ENCODE results near the gene DSTYK.

Gene DSTYK

GRCh38 chr1:205224736-205225135 lies 13.2 kb upstream of the DSTYK start:
- no peaks in the 10 kb centered on the region for H3K36me3 ChIP-seq (ENCODE audit: insufficient read depth, low read length)
- H2AFZ ChIP-seq (ENCODE audit: low read length): no peak overlapping the region

DNA sequence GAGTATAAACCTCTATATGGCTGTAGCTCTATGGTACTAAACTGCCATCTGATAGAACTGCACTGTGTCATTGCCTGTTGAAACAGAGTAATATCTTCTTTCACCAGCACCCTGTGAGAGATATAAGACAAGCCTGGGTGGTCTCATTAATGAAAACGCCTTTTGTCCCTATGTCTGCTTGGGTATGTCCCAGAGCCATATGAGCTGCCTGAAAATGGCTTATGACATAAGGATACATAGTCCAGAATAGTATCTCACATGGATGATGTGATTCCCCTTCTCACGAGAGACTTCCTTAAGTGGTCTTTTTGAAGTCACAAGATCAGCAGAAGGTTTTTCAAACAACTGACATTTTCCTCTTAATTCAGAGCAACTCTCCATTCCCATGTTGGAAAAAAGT lies 8.9 kb upstream of the DSTYK start:
- H3K9me3 ChIP-seq (ENCODE audit: insufficient read depth, low read depth, low read length): no peaks in the 10 kb centered on the region
- no peaks in the 10 kb centered on the region for H3K27me3 ChIP-seq (ENCODE audit: insufficient read depth, low read length, poor library complexity, severe bottlenecking)
- no peaks in the 10 kb centered on the region for H3K36me3 ChIP-seq (ENCODE audit: insufficient read depth, low read length)
- no peak overlapping the region for H3K4me3 ChIP-seq (ENCODE audit: low read length, poor library complexity, severe bottlenecking)
- no peaks in the 10 kb centered on the region for H3K9me2 ChIP-seq (replicated peaks; ENCODE audit: low read depth, low read length)
- no peaks in the 10 kb centered on the region for H3K79me2 ChIP-seq (ENCODE audit: insufficient read depth, low read length)
- no peaks in the 10 kb centered on the region for H3F3A ChIP-seq (ENCODE audit: low read depth)
- no peak overlapping the region for H3K4me2 ChIP-seq (ENCODE audit: low read depth, low read length, poor library complexity, severe bottlenecking)
- TF ChIP-seq EZH2phosphoT487 (IDR thresholded peaks at IDR 0.05; ENCODE audit: borderline replicate concordance): no peak
- peaks cover 2% of the 10 kb centered on the region for H3K4me1 ChIP-seq (ENCODE audit: insufficient read depth, low read length, poor library complexity, severe bottlenecking)
- no peak overlapping the region for H2AFZ ChIP-seq (ENCODE audit: low read length)
- no peaks in the 10 kb centered on the region for H4K20me1 ChIP-seq (ENCODE audit: insufficient read depth, low read length, poor library complexity, severe bottlenecking)
- H3K9ac ChIP-seq (ENCODE audit: low read depth, low read length, poor library complexity, severe bottlenecking): no peak overlapping the region

More at GRCh38 chr1:205224736-205225135, 13.2 kb upstream of the DSTYK start:
- H3K79me2 ChIP-seq (ENCODE audit: insufficient read depth, low read length): no peaks in the 10 kb centered on the region
- H3K4me1 ChIP-seq (ENCODE audit: insufficient read depth, low read length, poor library complexity, severe bottlenecking): peaks cover 18% of the 10 kb centered on the region
- H3K27me3 ChIP-seq (ENCODE audit: insufficient read depth, low read length, poor library complexity, severe bottlenecking): no peaks in the 10 kb centered on the region
- no peak overlapping the region for H3K4me2 ChIP-seq (ENCODE audit: low read depth, low read length, poor library complexity, severe bottlenecking)
- H3F3A ChIP-seq (ENCODE audit: low read depth): no peaks in the 10 kb centered on the region
- no peaks in the 10 kb centered on the region for H3K9me3 ChIP-seq (ENCODE audit: insufficient read depth, low read depth, low read length)
- no peak overlapping the region for H3K9ac ChIP-seq (ENCODE audit: low read depth, low read length, poor library complexity, severe bottlenecking)
- no peaks in the 10 kb centered on the region for H3K9me2 ChIP-seq (replicated peaks; ENCODE audit: low read depth, low read length)
- TF ChIP-seq CTCF (conservative IDR thresholded peaks at IDR 0.05; ENCODE audit: low read length): no peak
- no peak for TF ChIP-seq EZH2phosphoT487 (IDR thresholded peaks at IDR 0.05; ENCODE audit: borderline replicate concordance)
- H4K20me1 ChIP-seq (ENCODE audit: insufficient read depth, low read length, poor library complexity, severe bottlenecking): no peaks in the 10 kb centered on the region
- H3K4me3 ChIP-seq (ENCODE audit: low read length, poor library complexity, severe bottlenecking): no peak overlapping the region

DNA sequence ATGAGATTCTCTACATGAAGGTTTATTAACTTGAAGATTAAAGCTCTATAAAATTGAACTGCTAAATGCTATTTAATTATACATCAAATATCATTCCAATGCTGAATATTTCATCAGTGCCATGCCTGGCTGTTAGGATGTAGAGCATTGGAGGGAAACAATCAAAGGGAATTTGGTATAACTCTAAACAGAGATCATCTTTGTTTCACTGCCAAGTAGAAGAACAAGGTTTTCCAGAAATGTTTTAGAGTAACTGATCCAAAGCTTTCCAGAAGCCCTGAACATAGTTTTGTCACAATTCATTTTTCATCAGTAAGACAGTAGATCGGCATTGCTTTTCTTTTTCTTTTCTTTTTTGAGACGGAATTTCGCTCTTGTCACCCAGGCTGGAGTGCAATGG lies 5.9 kb upstream of the DSTYK start:
- H4K20me1 ChIP-seq (ENCODE audit: insufficient read depth, low read length, poor library complexity, severe bottlenecking): no peaks in the 10 kb centered on the region
- H3K9ac ChIP-seq (ENCODE audit: low read depth, low read length, poor library complexity, severe bottlenecking): no peak overlapping the region
- H3K4me2 ChIP-seq (ENCODE audit: low read depth, low read length, poor library complexity, severe bottlenecking): no peak overlapping the region
- no peaks in the 10 kb centered on the region for H3K79me2 ChIP-seq (ENCODE audit: insufficient read depth, low read length)
- H3K4me1 ChIP-seq (ENCODE audit: insufficient read depth, low read length, poor library complexity, severe bottlenecking): peaks cover 12% of the 10 kb centered on the region
- H3K4me3 ChIP-seq (ENCODE audit: low read length, poor library complexity, severe bottlenecking): no peak overlapping the region
- no peaks in the 10 kb centered on the region for H3F3A ChIP-seq (ENCODE audit: low read depth)
- no peak for TF ChIP-seq CTCF (conservative IDR thresholded peaks at IDR 0.05; ENCODE audit: low read length)
- TF ChIP-seq EZH2phosphoT487 (IDR thresholded peaks at IDR 0.05; ENCODE audit: borderline replicate concordance): no peak
- H3K9me3 ChIP-seq (ENCODE audit: insufficient read depth, low read depth, low read length): no peaks in the 10 kb centered on the region
- no peak overlapping the region for H2AFZ ChIP-seq (ENCODE audit: low read length)
- no peaks in the 10 kb centered on the region for H3K9me2 ChIP-seq (replicated peaks; ENCODE audit: low read depth, low read length)
- no peaks in the 10 kb centered on the region for H3K36me3 ChIP-seq (ENCODE audit: insufficient read depth, low read length)
- H3K27me3 ChIP-seq (ENCODE audit: insufficient read depth, low read length, poor library complexity, severe bottlenecking): no peaks in the 10 kb centered on the region

- Histone ChIP-seq H3K9ac (ENCODE audit: low read depth, low read length, poor library complexity, severe bottlenecking) (no peak overlapping the region), H3F3A (ENCODE audit: low read depth) (no peaks in the 10 kb centered on the region), H3K36me3 (ENCODE audit: insufficient read depth, low read length) (no peaks in the 10 kb centered on the region), H2AFZ (ENCODE audit: low read length) (no peak overlapping the region), H3K27me3 (ENCODE audit: insufficient read depth, low read length, poor library complexity, severe bottlenecking) (no peaks in the 10 kb centered on the region), H3K9me2 (replicated peaks; ENCODE audit: low read depth, low read length) (no peaks in the 10 kb centered on the region), H3K4me2 (ENCODE audit: low read depth, low read length, poor library complexity, severe bottlenecking) (no peak overlapping the region), H3K4me1 (ENCODE audit: insufficient read depth, low read length, poor library complexity, severe bottlenecking) (peaks cover 17% of the 10 kb centered on the region), H3K9me3 (ENCODE audit: insufficient read depth, low read depth, low read length) (no peaks in the 10 kb centered on the region), H4K20me1 (ENCODE audit: insufficient read depth, low read length, poor library complexity, severe bottlenecking) (no peaks in the 10 kb centered on the region), H3K4me3 (ENCODE audit: low read length, poor library complexity, severe bottlenecking) (no peak overlapping the region), H3K79me2 (ENCODE audit: insufficient read depth, low read length) (no peaks in the 10 kb centered on the region)
- TF ChIP-seq EZH2phosphoT487 (IDR thresholded peaks at IDR 0.05; ENCODE audit: borderline replicate concordance): no peak
- no peak for TF ChIP-seq CTCF (conservative IDR thresholded peaks at IDR 0.05; ENCODE audit: low read length)
Measured at GRCh38 chr1:205216588-205216987, 5.1 kb upstream of the DSTYK start.
